GM19372 (cell line): Measurements from ENCODE around the gene PCDH9.

ENCODE experiments used
- ATAC-seq: cut with Tn5 transposase; IDR thresholded peaks from one replicate; pipeline ENCODE4 v1.9.1; 2021; ENCODE audit warnings: mild to moderate bottlenecking, low read depth, moderate library complexity; ENCODE audit not compliant: unreplicated experiment

PCDH9 gene

GRCh38 chr13:66700117-66700601, 530.0 kb downstream of the PCDH9 start:
- ATAC-seq, result no peak

GRCh38 chr13:66693656-66694055, 536.5 kb downstream of the PCDH9 start:
- ATAC-seq, result no peak

GRCh38 chr13:66691149-66691548, 539.0 kb downstream of the PCDH9 start:
- no peak for ATAC-seq

- no peak for ATAC-seq
Measured at GRCh38 chr13:66689628-66690027, 540.5 kb downstream of the PCDH9 start.

DNA sequence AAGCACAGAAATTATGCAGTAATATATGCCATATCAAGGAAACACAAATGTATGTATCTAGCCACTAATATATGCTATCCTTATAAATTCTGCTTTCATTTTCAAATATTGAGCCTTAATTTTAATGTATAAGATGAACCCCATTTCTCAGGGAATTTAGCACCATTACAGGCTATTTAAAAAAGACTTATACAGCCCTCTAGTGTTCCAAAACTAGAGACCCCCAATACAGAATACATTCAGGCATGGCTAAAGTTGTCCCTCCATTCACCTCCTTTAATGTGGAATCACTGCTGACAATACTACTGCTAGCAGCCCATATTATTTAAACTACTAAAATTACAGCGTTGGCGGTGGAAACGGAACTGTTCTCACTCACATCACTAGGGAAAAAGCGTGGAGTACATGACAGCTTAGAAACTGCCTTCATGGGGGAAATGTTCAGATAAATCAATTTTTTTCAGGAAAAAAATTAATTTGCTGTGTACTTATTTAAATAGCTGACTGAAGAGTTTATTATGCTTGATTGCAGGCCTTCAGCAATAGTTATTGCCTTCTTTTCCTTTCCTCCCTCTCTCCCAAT, 541.0 kb downstream of the PCDH9 start:
- ATAC-seq, result no peak

GRCh38 chr13:66681403-66681802, 548.7 kb downstream of the PCDH9 start:
- ATAC-seq, result no peak

- ATAC-seq, result no peak
Measured at GRCh38 chr13:66680031-66680430, 550.1 kb downstream of the PCDH9 start.

- ATAC-seq, result no peak
Measured at GRCh38 chr13:66675620-66676019, 554.5 kb downstream of the PCDH9 start.

- no peak for ATAC-seq
Measured at GRCh38 chr13:66673401-66673800, 556.7 kb downstream of the PCDH9 start.

GRCh38 chr13:66665991-66666390, 564.1 kb downstream of the PCDH9 start:
- ATAC-seq, result no peak

DNA sequence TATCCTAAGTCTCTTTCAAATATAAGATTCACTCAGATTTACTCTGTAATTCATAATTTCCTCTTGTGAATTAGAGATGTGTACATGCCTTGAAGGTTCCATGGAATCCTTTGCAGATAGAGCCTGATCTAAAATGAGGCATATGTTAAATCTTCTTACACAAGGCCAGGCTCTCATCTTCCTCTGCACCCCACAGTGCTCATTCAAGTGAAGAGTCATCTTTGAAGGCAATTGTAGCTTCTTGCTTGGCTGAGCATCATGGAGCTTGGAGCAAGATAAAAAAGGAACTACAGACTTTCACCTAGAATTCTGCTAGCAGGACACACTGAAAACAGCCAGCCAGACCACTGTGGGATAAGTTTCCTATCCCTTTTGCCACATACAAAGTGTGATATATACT, 566.4 kb downstream of the PCDH9 start:
- ATAC-seq, result no peak

DNA sequence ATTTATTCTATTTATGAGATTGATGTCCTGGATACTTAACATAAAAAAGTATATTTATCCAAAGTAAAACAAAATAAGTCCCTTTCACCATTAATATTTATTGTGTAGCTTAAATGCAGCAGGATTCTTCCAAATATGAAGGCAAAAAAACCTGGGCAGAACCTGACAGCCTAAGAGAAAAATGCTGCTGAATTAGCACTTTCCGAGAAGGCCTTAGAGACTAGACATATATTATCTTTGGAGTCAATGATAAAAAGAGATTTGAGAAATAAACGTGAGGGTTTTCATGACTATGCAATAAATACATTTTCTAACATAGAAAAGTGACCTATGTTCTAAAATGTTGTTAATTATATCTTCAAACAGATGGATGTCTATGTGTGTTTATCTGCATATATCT, 566.9 kb downstream of the PCDH9 start:
- ATAC-seq, result no peak

DNA sequence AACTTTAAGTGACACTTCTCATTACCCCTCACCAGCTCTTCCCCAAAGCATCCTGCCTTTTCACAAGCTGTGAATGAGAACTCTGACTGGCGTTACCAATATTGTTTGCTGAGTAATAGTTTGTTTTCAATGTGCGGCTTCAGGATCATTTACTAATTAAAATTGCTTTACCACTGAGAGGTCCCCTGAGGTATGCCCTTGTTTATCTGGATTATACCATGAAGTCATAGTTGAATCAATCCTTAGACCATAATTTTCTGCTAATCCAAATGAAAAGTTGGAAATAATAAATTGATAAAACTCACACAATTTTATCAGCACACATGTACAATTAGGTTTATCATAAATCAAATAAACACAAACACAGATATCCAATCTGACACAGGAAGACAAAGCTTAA, 568.8 kb downstream of the PCDH9 start:
- no peak for ATAC-seq

DNA sequence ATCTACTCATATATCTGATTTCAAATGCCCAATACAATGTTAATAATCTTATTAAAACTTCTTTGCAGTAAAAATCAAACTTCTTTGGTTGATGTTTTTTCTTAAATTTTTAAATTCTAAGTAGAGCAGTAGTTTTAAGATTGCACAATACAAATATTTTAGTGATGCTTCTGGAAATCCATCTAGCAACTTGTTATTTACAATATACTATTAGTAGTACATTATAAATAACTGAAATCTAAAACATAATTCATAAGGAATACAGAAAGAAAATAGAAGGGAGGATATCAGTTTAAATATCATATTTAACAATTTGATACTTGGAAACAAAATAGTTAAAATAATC, 569.7 kb downstream of the PCDH9 start:
- ATAC-seq, result no peak

DNA sequence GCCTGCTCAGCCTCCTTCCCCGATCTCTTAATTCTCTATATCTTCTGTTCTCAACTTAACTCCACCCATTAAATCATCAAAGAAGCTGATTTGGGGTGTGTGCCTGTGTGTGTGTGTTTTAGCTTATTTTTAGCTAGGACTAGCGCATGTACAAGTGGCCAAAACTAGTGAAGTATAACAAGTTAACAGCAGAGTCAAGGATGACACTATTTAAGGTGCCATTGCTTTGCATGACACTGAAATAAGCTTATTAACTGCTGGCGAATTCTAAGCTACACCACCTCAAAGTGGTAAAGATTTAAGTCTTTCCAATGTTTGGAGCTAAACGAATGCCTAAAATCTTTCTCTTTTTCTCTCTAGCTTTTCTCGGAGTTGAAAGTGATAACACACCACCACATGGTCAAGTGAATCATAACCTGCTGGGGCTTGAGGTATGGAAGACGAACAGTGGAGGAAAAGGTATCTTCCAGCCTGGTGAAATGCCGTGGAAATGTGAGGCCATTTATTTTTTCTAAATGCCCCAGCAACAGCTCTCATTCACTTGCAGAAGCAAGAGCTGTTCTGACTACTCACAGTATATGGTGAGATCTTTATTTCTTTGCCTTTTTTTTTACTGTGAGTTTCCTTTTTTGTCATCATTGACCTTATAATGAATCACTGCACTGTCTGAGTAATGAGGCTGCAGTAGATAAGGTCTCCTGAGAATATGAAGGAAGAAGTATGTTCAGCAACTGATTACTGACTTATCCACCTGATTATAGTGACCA, 570.3 kb downstream of the PCDH9 start:
- ATAC-seq, result peak; percentile 58

GRCh38 chr13:66659286-66659685, 570.9 kb downstream of the PCDH9 start:
- ATAC-seq, result no peak

DNA sequence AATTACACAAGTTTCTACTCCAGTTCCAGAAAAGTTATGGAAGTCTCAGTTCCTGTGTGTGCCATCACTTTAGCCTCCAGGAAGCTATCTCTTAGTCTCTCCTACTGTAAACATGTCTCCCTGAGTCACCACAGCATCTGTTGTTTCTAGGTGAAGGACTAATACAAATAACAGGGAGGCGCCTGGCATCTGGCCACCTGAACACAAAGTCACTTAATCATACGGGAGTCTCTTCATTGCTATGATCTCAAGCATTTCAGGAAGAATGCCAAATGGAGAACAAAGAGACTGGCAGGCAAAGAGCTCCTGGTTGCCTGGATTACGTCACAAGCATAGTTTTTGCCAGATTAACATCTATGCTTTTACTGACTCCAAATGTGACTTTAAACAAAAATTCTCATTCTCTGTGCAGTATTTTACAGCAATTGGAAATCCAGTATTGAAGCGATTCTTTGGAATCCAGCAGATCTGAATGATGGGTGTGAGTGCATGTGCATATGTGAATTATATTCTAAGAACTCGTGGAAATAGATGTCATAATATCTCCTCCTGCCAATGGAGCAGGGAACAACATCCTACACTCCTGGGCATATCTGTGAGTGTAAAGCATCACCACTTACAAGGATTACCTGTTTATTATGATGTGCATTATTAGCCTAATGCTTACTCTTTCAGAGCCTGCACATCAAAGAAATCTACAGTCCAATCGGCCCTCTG, 572.8 kb downstream of the PCDH9 start:
- ATAC-seq, result no peak

GRCh38 chr13:66655847-66656454, 574.2 kb downstream of the PCDH9 start:
- no peak for ATAC-seq

GRCh38 chr13:66644855-66645460, 585.2 kb downstream of the PCDH9 start:
- no peak for ATAC-seq

GRCh38 chr13:66640231-66640630, 589.9 kb downstream of the PCDH9 start:
- peak; percentile 44 for ATAC-seq

GRCh38 chr13:66639044-66639443, 591.1 kb downstream of the PCDH9 start:
- no peak for ATAC-seq
